Caco-2 (cell line): Measurements from ENCODE around the gene ATP5F1C. TPM values are rescaled to one million over a fixed set of nuclear protein-coding genes. Genes with fewer than 3 reads are reported as not detected.

Experiments used
- BruUV-seq: library from RNA; stranded (reverse); fragments of 400-500 nt; replicated peaks from 2 replicates; lab custom pipeline; 2021; lab: Mats Ljungman, UMichigan
- CTCF ChIA-PET: fragments of 300-600 bp; sonication (Branson Sonifier 250); formaldehyde crosslinking; loops from one replicate; lab custom pipeline; 2022; ENCODE audit warnings: antibody characterized with exemption; lab: Charles Lee
- POLR2A ChIA-PET: fragments of 300-600 bp; sonication (Branson Sonifier 250); formaldehyde crosslinking; loops from one replicate; lab custom pipeline; 2022; ENCODE audit warnings: antibody characterized with exemption; lab: Charles Lee
- DNase-seq, 2 experiments: peaks; one replicate each; pipeline versions ENCODE4 v3.0.0 to v3.0.0-alpha.2; 2020 to 2022
- H3K27me3 ChIP-seq: replicated peaks from 2 replicates; pipeline ENCODE4 v1.6.0; 2011; ENCODE audit warnings: low read length; ENCODE audit not compliant: control insufficient read depth, insufficient read depth
- H3K36me3 ChIP-seq: 2 replicates; pipeline ENCODE4 v1.5.1; 2011; ENCODE audit warnings: low read length; ENCODE audit not compliant: control insufficient read depth, insufficient read depth
- H3K4me1 ChIP-seq: fragments of 250-450 bp; sonication (Bioruptor Pico); 2 replicates; pipeline ENCODE4 v1.5.1; 2020; ENCODE audit warnings: mild to moderate bottlenecking
- H3K4me3 ChIP-seq: 2 replicates; pipeline ENCODE4 v1.5.1; 2011; ENCODE audit warnings: low read depth, mild to moderate bottlenecking, control low read depth, low read length
- H3K9me3 ChIP-seq: fragments of 250-450 bp; sonication (Bioruptor Pico); 2 replicates; pipeline ENCODE4 v1.5.1; 2020; ENCODE audit warnings: mild to moderate bottlenecking, moderate library complexity
- H3K27ac Mint-ChIP-seq: one replicate; pipeline ENCODE4 v1.8.0; 2022; ENCODE audit warnings: mixed read lengths; ENCODE audit not compliant: unreplicated experiment
- H3K27me3 Mint-ChIP-seq: one replicate; pipeline ENCODE4 v1.8.0; 2022; ENCODE audit warnings: mixed read lengths; ENCODE audit not compliant: insufficient read depth, unreplicated experiment
- H3K36me3 Mint-ChIP-seq: one replicate; pipeline ENCODE4 v1.8.0; 2022; ENCODE audit warnings: mild to moderate bottlenecking, mixed read lengths; ENCODE audit not compliant: insufficient read depth, unreplicated experiment
- H3K4me1 Mint-ChIP-seq: one replicate; pipeline ENCODE4 v1.8.0; 2022; ENCODE audit warnings: low read depth, mixed read lengths; ENCODE audit not compliant: unreplicated experiment
- H3K4me3 Mint-ChIP-seq: one replicate; pipeline ENCODE4 v1.8.0; 2022; ENCODE audit warnings: mild to moderate bottlenecking, moderate library complexity, mixed read lengths; ENCODE audit not compliant: unreplicated experiment
- H3K9me3 Mint-ChIP-seq: one replicate; pipeline ENCODE4 v1.8.0; 2022; ENCODE audit warnings: mixed read lengths; ENCODE audit not compliant: unreplicated experiment
- intact Hi-C: fragments of 100-400 bp; cut with micrococcal nuclease; formaldehyde crosslinking; loops from one replicate; pipeline ENCODE4 v1.10.0; 2022; ENCODE audit not compliant: unreplicated experiment
- total RNA-seq: library from RNA; stranded (reverse); gene quantifications from 2 replicates; pipeline ENCODE4 v1.2.3, GENCODE V29; 2022
- TF ChIP-seq, protein P1 (sequence below), 2 experiments: fragments of 200-600 bp in 1 of 2; IDR thresholded peaks; 1 replicate in 1 of 2; 2 replicates in 1 of 2; pipeline versions ENCODE4 v1.5.1 to v1.8.0; 2011 to 2022; ENCODE audit warnings: antibody characterized with exemption in 1 of 2, control low read depth in 1 of 2, inconsistent platforms in 1 of 2, low read depth in 1 of 2, low read length in 1 of 2, mild to moderate bottlenecking in 1 of 2, moderate library complexity in 1 of 2; ENCODE audit not compliant: insufficient read depth in 1 of 2, severe bottlenecking in 1 of 2, unreplicated experiment in 1 of 2

Gene ATP5F1C
- total RNA-seq, 1 experiment from 2014 or later = 568 TPM

DNA sequence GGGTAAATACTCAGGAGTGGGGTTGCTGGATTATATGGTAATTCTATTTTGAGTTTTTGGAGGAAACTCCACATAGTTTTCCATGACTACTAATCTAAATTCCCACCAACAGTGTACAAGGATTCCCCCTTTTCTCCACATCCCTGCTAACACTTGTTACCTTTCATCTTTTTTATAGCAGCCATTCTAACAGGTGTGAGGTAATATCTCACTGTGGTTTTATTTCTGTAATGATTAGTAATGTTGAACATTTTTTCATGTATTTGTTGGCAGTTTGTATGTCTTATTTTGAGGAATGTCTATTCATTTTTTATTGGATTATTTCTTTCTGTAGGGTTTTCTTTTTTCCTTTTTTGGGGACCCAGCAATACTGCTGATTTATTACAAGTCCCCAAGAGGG lies 45.2 kb downstream of the ATP5F1C start:
- ChIA-PET CTCF (no interaction called here), POLR2A (no interaction called here)
- H3K27me3 ChIP-seq = no peaks in the 10 kb centered on the region

GRCh38 chr10:7834262-7834661 lies 46.3 kb downstream of the ATP5F1C start:
- Mint-ChIP-seq H3K27me3 (no peaks in the 10 kb centered on the region), H3K4me1 (peaks cover 10% of the 10 kb centered on the region), H3K36me3 (peaks cover 19% of the 10 kb centered on the region), H3K9me3 (peaks cover 12% of the 10 kb centered on the region), H3K4me3 (no peak overlapping the region), H3K27ac (no peak overlapping the region)
- H3K36me3 ChIP-seq = no peaks in the 10 kb centered on the region
- no peaks in the 10 kb centered on the region for H3K9me3 ChIP-seq
- no peaks in the 10 kb centered on the region for H3K4me1 ChIP-seq
- intact Hi-C loops = no loop called here
- BruUV-seq = no TSS peak
- ChIA-PET POLR2A (no interaction called here), CTCF (no interaction called here)
- no peak overlapping the region for H3K4me3 ChIP-seq
- H3K27me3 ChIP-seq = no peaks in the 10 kb centered on the region
- no peak for DNase-seq
- TF ChIP-seq, protein P1, sequence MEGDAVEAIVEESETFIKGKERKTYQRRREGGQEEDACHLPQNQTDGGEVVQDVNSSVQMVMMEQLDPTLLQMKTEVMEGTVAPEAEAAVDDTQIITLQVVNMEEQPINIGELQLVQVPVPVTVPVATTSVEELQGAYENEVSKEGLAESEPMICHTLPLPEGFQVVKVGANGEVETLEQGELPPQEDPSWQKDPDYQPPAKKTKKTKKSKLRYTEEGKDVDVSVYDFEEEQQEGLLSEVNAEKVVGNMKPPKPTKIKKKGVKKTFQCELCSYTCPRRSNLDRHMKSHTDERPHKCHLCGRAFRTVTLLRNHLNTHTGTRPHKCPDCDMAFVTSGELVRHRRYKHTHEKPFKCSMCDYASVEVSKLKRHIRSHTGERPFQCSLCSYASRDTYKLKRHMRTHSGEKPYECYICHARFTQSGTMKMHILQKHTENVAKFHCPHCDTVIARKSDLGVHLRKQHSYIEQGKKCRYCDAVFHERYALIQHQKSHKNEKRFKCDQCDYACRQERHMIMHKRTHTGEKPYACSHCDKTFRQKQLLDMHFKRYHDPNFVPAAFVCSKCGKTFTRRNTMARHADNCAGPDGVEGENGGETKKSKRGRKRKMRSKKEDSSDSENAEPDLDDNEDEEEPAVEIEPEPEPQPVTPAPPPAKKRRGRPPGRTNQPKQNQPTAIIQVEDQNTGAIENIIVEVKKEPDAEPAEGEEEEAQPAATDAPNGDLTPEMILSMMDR (IDR thresholded peaks at IDR 0.05; ENCODE audit: insufficient read depth in 1 of 2, low read depth in 1 of 2, low read length in 1 of 2, severe bottlenecking in 1 of 2, unreplicated experiment in 1 of 2) = no peak

More for the DNA sequence above, 45.2 kb downstream of the ATP5F1C start:
- Mint-ChIP-seq H3K9me3 (peaks cover 12% of the 10 kb centered on the region), H3K4me1 (peaks cover 12% of the 10 kb centered on the region), H3K27ac (no peak overlapping the region), H3K27me3 (no peaks in the 10 kb centered on the region), H3K36me3 (peaks cover 26% of the 10 kb centered on the region), H3K4me3 (no peak overlapping the region)
- DNase-seq = no peak
- Histone ChIP-seq H3K9me3 (no peaks in the 10 kb centered on the region), H3K36me3 (no peaks in the 10 kb centered on the region), H3K4me3 (no peak overlapping the region), H3K4me1 (no peaks in the 10 kb centered on the region)
- intact Hi-C loops = no loop called here
- BruUV-seq = no TSS peak
- TF ChIP-seq, protein P1 (IDR thresholded peaks at IDR 0.05; ENCODE audit: insufficient read depth in 1 of 2, low read depth in 1 of 2, low read length in 1 of 2, severe bottlenecking in 1 of 2, unreplicated experiment in 1 of 2) = no peak

DNA sequence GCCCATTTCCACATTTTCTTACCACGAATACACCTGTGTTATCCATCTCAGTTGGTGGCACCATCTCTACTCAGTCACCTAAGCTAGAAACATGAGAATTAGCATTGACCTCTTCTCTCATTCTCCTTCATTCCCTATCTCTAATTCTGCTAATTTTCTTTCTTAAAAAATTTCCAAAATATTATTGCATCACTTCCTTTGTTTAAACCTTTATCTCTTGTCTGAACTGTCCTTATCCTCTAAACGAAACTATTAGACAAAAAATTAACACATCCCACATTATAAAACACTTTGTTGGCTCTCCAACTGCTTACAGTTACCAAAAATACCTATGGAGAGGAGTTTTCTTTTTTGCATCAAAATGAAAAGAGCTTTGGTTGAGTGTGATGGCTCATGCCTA lies 48.6 kb downstream of the ATP5F1C start:
- intact Hi-C loops = no loop called here
- CTCF ChIA-PET = no interaction called here

More for the DNA sequence above, 48.6 kb downstream of the ATP5F1C start:
- no TSS peak for BruUV-seq
- Histone ChIP-seq H3K4me1 (no peaks in the 10 kb centered on the region), H3K27me3 (no peaks in the 10 kb centered on the region), H3K36me3 (no peaks in the 10 kb centered on the region), H3K9me3 (no peaks in the 10 kb centered on the region), H3K4me3 (no peak overlapping the region)
- Mint-ChIP-seq H3K36me3 (peaks cover 27% of the 10 kb centered on the region), H3K9me3 (peaks cover 12% of the 10 kb centered on the region), H3K27me3 (no peaks in the 10 kb centered on the region), H3K4me3 (no peak overlapping the region), H3K27ac (peak overlapping the region; percentile 9), H3K4me1 (no peaks in the 10 kb centered on the region)
- no peak for DNase-seq
- TF ChIP-seq, protein P1 (IDR thresholded peaks at IDR 0.05; ENCODE audit: insufficient read depth in 1 of 2, low read depth in 1 of 2, low read length in 1 of 2, severe bottlenecking in 1 of 2, unreplicated experiment in 1 of 2) = no peak
- POLR2A ChIA-PET = interaction anchor here (0.6 kb wide), 1 partner anchor 13 kb away, joined by 5 read pairs; no protein-coding TSS in a partner anchor
